Measurements from ENCODE around the gene ANKRD42. TPM values are rescaled to one million over a fixed set of nuclear protein-coding genes. Genes with fewer than 3 reads are reported as not detected.

The ANKRD42 gene
- polyA plus RNA-seq (2013, experiment 1 of 2), result 10.6 TPM
- 11.0 TPM for polyA plus RNA-seq (2013, experiment 2 of 2)

DNA sequence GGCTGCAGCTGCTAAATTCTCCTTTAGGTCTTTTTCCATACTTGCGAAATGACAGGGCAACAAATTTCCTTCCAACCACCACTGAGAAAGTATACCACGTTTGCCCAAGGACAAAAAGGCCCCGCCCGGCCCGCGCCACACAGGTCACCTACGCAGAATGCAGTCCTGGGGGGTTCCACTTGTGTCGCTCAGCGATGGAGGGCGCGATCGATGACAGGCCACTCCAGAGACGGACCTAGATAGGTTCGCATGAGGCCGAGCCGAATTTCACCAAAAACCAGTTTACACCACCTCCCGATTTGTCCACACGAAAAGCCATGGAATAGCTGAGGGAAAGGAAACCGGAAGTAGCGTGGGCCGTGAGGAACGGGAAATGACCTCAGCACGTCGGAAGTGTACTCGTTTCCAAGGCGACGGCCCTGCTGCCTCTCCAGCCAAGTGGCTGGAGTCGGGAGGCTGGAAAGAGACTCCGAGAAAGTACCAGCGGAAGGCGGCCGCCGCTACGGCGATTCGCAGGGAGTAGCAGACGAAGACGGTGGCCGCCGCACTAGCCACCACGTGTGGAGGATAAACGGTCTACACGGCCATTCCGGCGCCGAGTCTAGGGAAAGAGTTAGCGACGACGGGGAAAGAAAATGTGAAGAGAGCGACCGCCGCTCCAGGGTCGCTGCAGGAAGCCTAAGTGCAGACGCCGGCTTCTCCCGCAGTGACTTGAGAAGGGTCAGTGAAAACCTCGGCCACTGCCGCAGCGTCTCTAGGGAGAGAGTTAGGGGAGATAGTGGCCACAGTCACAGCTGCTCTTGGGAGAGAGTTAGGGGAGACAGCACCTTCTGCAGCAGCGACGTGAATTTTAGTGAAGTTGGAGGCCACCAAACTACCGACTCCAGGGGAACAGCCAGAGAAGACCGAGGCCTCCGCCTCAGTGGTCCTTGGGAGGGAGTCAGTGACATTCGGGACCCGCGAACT lies at the start of gene ANKRD42:
Gene ANKRD42 (plus strand): TSS at position 398 of the 966 bp plus-strand sequence. CDS start 959 bp downstream, outside the sequence.
- Histone ChIP-seq H2BK120ac (ENCODE audit: low read depth, low read length) (peak within 1 kb of the TSS; percentile 67), H3K9ac (ENCODE audit: low read length) (peak within 1 kb of the TSS; percentile 99), H2AFZ (ENCODE audit: low read depth, low read length) (peak within 1 kb of the TSS; percentile 80), H2BK5ac (ENCODE audit: low read depth, low read length, poor library complexity, severe bottlenecking) (peak within 1 kb of the TSS; percentile 8), H3K18ac (ENCODE audit: low read depth in 1 of 2, low read length in 2 of 2) (peak within 1 kb of the TSS; percentile 63 to 95), H3K36me3 (ENCODE audit: control insufficient read depth in 1 of 2, insufficient read depth in 2 of 2, low read depth in 1 of 2, low read length in 2 of 2) (peaks cover 11 to 39% of the 10 kb centered on the region in 2 experiments), H3K4ac (ENCODE audit: low read depth in 1 of 2, low read length in 2 of 2) (peak within 1 kb of the TSS; percentile 64 to 89), H2AK5ac (ENCODE audit: low read length, severe bottlenecking) (peak within 1 kb of the TSS; percentile 68), H2BK12ac (ENCODE audit: low read length in 2 of 2) (peak within 1 kb of the TSS in 1 of 2 experiments; percentile 17), H3K79me1 (replicated peaks; ENCODE audit: low read length, poor library complexity, severe bottlenecking) (peaks cover 14% of the 10 kb centered on the region), H4K8ac (ENCODE audit: low read length) (peak within 1 kb of the TSS; percentile 91), H3K9me3 (ENCODE audit: control insufficient read depth, low read length) (no peaks in the 10 kb centered on the region), H3K14ac (ENCODE audit: low read length in 2 of 2) (peak within 1 kb of the TSS; percentile 19 to 96), H3K27ac (ENCODE audit: low read length, poor library complexity, severe bottlenecking) (peak within 1 kb of the TSS; percentile 60), H3K4me2 (ENCODE audit: low read length, poor library complexity, severe bottlenecking) (peak within 1 kb of the TSS; percentile 94), H3K23ac (ENCODE audit: low read length in 2 of 2) (no peak within 1 kb of the TSS), H3K4me1 (ENCODE audit: control insufficient read depth, insufficient read depth, low read depth, low read length) (peaks cover 7% of the 10 kb centered on the region), H3K4me3 (ENCODE audit: insufficient read depth in 1 of 2, low read depth in 1 of 2, low read length in 2 of 2) (peak within 1 kb of the TSS; percentile 75 to 96), H2BK15ac (ENCODE audit: low read depth, poor library complexity, severe bottlenecking) (no peak within 1 kb of the TSS), H3K27me3 (ENCODE audit: control insufficient read depth in 1 of 2, insufficient read depth in 1 of 2, low read length in 2 of 2) (no peaks in the 10 kb centered on the region), H4K91ac (ENCODE audit: low read length) (peak within 1 kb of the TSS; percentile 96)
- peak; percentile 99 for DNase-seq
- WGBS, result under 1% methylated on average over 58 of the region's 67 CpGs

DNA sequence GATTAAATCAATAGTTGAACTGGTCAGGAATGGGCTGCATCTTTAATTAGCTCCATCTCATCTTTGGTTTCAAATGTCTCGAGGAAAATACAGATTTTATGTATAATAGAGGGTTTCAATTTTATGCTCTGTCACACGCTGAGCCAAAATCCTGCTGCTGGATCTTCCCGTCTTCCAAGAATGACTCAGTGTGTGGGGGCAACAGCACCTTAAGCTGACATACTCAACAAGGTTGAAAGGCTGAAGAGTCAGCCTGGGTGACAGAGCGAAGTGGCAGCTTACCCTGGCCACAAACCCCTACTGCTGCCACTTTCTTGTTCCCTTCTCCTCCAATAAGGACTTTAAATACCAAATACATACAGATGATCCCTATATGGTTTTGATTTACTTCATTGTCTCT lies 45.6 kb upstream of the ANKRD42 start:
- DNase-seq, result no peak
- 83% methylated on average over 4 of the region's 4 CpGs for WGBS
- H3K9me3 ChIP-seq (ENCODE audit: control insufficient read depth, low read length), result no peaks in the 10 kb centered on the region
- H3K79me1 ChIP-seq (replicated peaks; ENCODE audit: low read length, poor library complexity, severe bottlenecking), result no peaks in the 10 kb centered on the region
- H4K91ac ChIP-seq (ENCODE audit: low read length), result no peak overlapping the region
- no peak overlapping the region for H3K4me3 ChIP-seq (ENCODE audit: insufficient read depth in 1 of 2, low read depth in 1 of 2, low read length in 2 of 2)
- H3K23ac ChIP-seq (ENCODE audit: low read length in 2 of 2), result no peak overlapping the region
- H2AK5ac ChIP-seq (ENCODE audit: low read length, severe bottlenecking), result no peak overlapping the region
- no peak overlapping the region for H2AFZ ChIP-seq (ENCODE audit: low read depth, low read length)
- no peak overlapping the region for H2BK15ac ChIP-seq (ENCODE audit: low read depth, poor library complexity, severe bottlenecking)
- no peak overlapping the region for H3K14ac ChIP-seq (ENCODE audit: low read length in 2 of 2)
- no peak overlapping the region for H2BK12ac ChIP-seq (ENCODE audit: low read length in 2 of 2)
- no peaks in the 10 kb centered on the region for H3K4me1 ChIP-seq (ENCODE audit: control insufficient read depth, insufficient read depth, low read depth, low read length)
- no peak overlapping the region for H3K4ac ChIP-seq (ENCODE audit: low read depth in 1 of 2, low read length in 2 of 2)
- no peaks in the 10 kb centered on the region for H3K36me3 ChIP-seq (ENCODE audit: control insufficient read depth in 1 of 2, insufficient read depth in 2 of 2, low read depth in 1 of 2, low read length in 2 of 2)
- H3K27ac ChIP-seq (ENCODE audit: low read length, poor library complexity, severe bottlenecking), result no peak overlapping the region
- no peak overlapping the region for H2BK5ac ChIP-seq (ENCODE audit: low read depth, low read length, poor library complexity, severe bottlenecking)
- H3K4me2 ChIP-seq (ENCODE audit: low read length, poor library complexity, severe bottlenecking), result no peak overlapping the region
- no peaks in the 10 kb centered on the region for H3K27me3 ChIP-seq (ENCODE audit: control insufficient read depth in 1 of 2, insufficient read depth in 1 of 2, low read length in 2 of 2)
- H2BK120ac ChIP-seq (ENCODE audit: low read depth, low read length), result no peak overlapping the region
- H4K8ac ChIP-seq (ENCODE audit: low read length), result no peak overlapping the region
- H3K18ac ChIP-seq (ENCODE audit: low read depth in 1 of 2, low read length in 2 of 2), result no peak overlapping the region
- no peak overlapping the region for H3K9ac ChIP-seq (ENCODE audit: low read length)

DNA sequence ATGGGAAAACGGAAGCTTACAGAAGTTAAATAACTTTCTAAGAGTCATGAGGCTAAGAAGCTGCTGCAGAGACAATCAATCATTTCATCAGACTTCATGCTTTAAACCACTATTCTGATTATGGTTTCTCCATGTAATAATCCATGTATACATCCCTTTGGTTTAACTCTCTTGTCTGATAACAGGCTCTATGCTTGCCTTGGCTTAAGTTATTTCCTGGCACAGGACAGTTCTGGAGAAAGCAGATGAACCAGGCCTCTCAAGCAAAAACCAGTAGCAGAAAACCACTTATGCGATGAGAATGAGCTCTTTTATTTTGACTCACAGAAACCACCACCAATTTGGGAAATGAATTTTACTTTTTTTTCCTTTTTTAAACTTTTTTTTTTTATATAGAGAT lies 43.1 kb upstream of the ANKRD42 start:
- no peak overlapping the region for H3K23ac ChIP-seq (ENCODE audit: low read length in 2 of 2)
- no peaks in the 10 kb centered on the region for H3K36me3 ChIP-seq (ENCODE audit: control insufficient read depth in 1 of 2, insufficient read depth in 2 of 2, low read depth in 1 of 2, low read length in 2 of 2)
- peaks cover under 1% of the 10 kb centered on the region for H3K79me1 ChIP-seq (replicated peaks; ENCODE audit: low read length, poor library complexity, severe bottlenecking)
- H2BK12ac ChIP-seq (ENCODE audit: low read length in 2 of 2), result no peak overlapping the region
- H3K4ac ChIP-seq (ENCODE audit: low read depth in 1 of 2, low read length in 2 of 2), result no peak overlapping the region
- no peak overlapping the region for H2AK5ac ChIP-seq (ENCODE audit: low read length, severe bottlenecking)
- 100% methylated on average over 1 of the region's 2 CpGs for WGBS
- H3K27me3 ChIP-seq (ENCODE audit: control insufficient read depth in 1 of 2, insufficient read depth in 1 of 2, low read length in 2 of 2), result no peaks in the 10 kb centered on the region
- H2BK120ac ChIP-seq (ENCODE audit: low read depth, low read length), result no peak overlapping the region
- H4K8ac ChIP-seq (ENCODE audit: low read length), result no peak overlapping the region
- no peaks in the 10 kb centered on the region for H3K4me1 ChIP-seq (ENCODE audit: control insufficient read depth, insufficient read depth, low read depth, low read length)
- H2BK15ac ChIP-seq (ENCODE audit: low read depth, poor library complexity, severe bottlenecking), result no peak overlapping the region
- no peak overlapping the region for H3K14ac ChIP-seq (ENCODE audit: low read length in 2 of 2)
- no peak overlapping the region for H3K4me3 ChIP-seq (ENCODE audit: insufficient read depth in 1 of 2, low read depth in 1 of 2, low read length in 2 of 2)
- no peak overlapping the region for H3K4me2 ChIP-seq (ENCODE audit: low read length, poor library complexity, severe bottlenecking)
- H3K9ac ChIP-seq (ENCODE audit: low read length), result no peak overlapping the region
- H2AFZ ChIP-seq (ENCODE audit: low read depth, low read length), result no peak overlapping the region
- H2BK5ac ChIP-seq (ENCODE audit: low read depth, low read length, poor library complexity, severe bottlenecking), result no peak overlapping the region
- no peak overlapping the region for H4K91ac ChIP-seq (ENCODE audit: low read length)
- no peak overlapping the region for H3K27ac ChIP-seq (ENCODE audit: low read length, poor library complexity, severe bottlenecking)
- H3K9me3 ChIP-seq (ENCODE audit: control insufficient read depth, low read length), result no peaks in the 10 kb centered on the region
- DNase-seq, result no peak
- H3K18ac ChIP-seq (ENCODE audit: low read depth in 1 of 2, low read length in 2 of 2), result no peak overlapping the region

DNA sequence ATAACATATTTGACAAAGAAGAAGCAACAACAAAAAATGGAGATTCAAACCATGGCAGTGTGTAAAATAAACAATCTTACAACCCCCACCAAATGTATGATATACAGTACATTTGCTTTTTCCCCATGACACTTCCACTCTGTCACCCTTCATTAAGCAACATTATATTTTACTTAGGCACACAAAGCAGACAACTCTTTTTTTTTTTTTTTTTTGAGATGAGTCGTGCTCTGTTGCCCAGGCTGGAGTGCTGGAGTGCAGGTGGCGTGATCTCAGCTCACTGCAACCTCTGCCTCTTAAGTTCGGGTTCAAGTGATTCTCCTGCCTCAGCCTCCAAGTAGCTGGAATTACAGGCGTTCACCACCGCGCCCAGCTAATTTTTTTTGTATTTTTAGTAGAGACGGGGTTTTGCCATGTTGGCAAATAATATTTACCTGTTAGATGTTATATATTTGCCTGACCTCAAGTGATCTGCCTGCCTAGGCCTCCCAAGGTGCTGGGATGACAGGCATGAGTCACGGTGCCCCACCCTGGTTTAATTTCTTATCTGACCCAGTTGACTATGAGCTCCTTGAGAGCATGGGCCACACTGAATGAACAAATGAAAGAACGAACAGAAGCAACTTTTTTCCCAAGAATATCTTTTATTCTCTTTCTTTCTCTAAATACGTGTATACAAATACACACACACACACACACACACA lies 42.1 kb upstream of the ANKRD42 start:
- H2BK12ac ChIP-seq (ENCODE audit: low read length in 2 of 2), result no peak overlapping the region
- no peak overlapping the region for H3K27ac ChIP-seq (ENCODE audit: low read length, poor library complexity, severe bottlenecking)
- H3K4me1 ChIP-seq (ENCODE audit: control insufficient read depth, insufficient read depth, low read depth, low read length), result no peaks in the 10 kb centered on the region
- H2AK5ac ChIP-seq (ENCODE audit: low read length, severe bottlenecking), result no peak overlapping the region
- H4K91ac ChIP-seq (ENCODE audit: low read length), result no peak overlapping the region
- no peak overlapping the region for H2BK15ac ChIP-seq (ENCODE audit: low read depth, poor library complexity, severe bottlenecking)
- H3K4ac ChIP-seq (ENCODE audit: low read depth in 1 of 2, low read length in 2 of 2), result no peak overlapping the region
- peaks cover 3% of the 10 kb centered on the region for H3K79me1 ChIP-seq (replicated peaks; ENCODE audit: low read length, poor library complexity, severe bottlenecking)
- H2AFZ ChIP-seq (ENCODE audit: low read depth, low read length), result no peak overlapping the region
- no peak overlapping the region for H3K9ac ChIP-seq (ENCODE audit: low read length)
- H3K4me2 ChIP-seq (ENCODE audit: low read length, poor library complexity, severe bottlenecking), result no peak overlapping the region
- no peak overlapping the region for H2BK5ac ChIP-seq (ENCODE audit: low read depth, low read length, poor library complexity, severe bottlenecking)
- no peaks in the 10 kb centered on the region for H3K36me3 ChIP-seq (ENCODE audit: control insufficient read depth in 1 of 2, insufficient read depth in 2 of 2, low read depth in 1 of 2, low read length in 2 of 2)
- H2BK120ac ChIP-seq (ENCODE audit: low read depth, low read length), result no peak overlapping the region
- no peak overlapping the region for H3K23ac ChIP-seq (ENCODE audit: low read length in 2 of 2)
- H3K9me3 ChIP-seq (ENCODE audit: control insufficient read depth, low read length), result no peaks in the 10 kb centered on the region
- no peak overlapping the region for H3K14ac ChIP-seq (ENCODE audit: low read length in 2 of 2)
- no peak for DNase-seq
- H3K18ac ChIP-seq (ENCODE audit: low read depth in 1 of 2, low read length in 2 of 2), result no peak overlapping the region
- H3K4me3 ChIP-seq (ENCODE audit: insufficient read depth in 1 of 2, low read depth in 1 of 2, low read length in 2 of 2), result no peak overlapping the region
- H4K8ac ChIP-seq (ENCODE audit: low read length), result no peak overlapping the region
- no peaks in the 10 kb centered on the region for H3K27me3 ChIP-seq (ENCODE audit: control insufficient read depth in 1 of 2, insufficient read depth in 1 of 2, low read length in 2 of 2)
- WGBS, result 91% methylated on average over 10 of the region's 10 CpGs
